Transverse colon (tissue), 4 donors: ENCODE data around the gene INO80E.

Experiments
- CTCF ChIP-seq, 5 experiments: fragments of 200-600 bp in 3 of 5; fragments of 450-650 bp in 2 of 5; sonication (generic) in 3 of 5; IDR thresholded peaks; 1 replicate in 2 of 5; 2 replicates in 3 of 5; pipeline ENCODE4 v1.5.1; 2016 to 2017; ENCODE audit warnings: antibody characterized with exemption in 5 of 5, inconsistent platforms in 3 of 5, mild to moderate bottlenecking in 2 of 5, moderate library complexity in 1 of 5
- EP300 ChIP-seq: sonication (generic); formaldehyde crosslinking; IDR thresholded peaks from one replicate; pipeline ENCODE4 v1.6.1; 2017; ENCODE audit warnings: antibody characterized with exemption, low read depth
- POLR2A ChIP-seq: fragments of 450-650 bp; IDR thresholded peaks from one replicate; pipeline ENCODE4 v1.6.1; 2016; ENCODE audit warnings: antibody characterized with exemption, mild to moderate bottlenecking, moderate library complexity
- POLR2AphosphoS5 ChIP-seq, 3 donors: sonication (generic); formaldehyde crosslinking; IDR thresholded peaks; one replicate each; pipeline ENCODE4 v1.6.1; 2016; ENCODE audit warnings: antibody characterized with exemption in 3 of 3

DNA sequence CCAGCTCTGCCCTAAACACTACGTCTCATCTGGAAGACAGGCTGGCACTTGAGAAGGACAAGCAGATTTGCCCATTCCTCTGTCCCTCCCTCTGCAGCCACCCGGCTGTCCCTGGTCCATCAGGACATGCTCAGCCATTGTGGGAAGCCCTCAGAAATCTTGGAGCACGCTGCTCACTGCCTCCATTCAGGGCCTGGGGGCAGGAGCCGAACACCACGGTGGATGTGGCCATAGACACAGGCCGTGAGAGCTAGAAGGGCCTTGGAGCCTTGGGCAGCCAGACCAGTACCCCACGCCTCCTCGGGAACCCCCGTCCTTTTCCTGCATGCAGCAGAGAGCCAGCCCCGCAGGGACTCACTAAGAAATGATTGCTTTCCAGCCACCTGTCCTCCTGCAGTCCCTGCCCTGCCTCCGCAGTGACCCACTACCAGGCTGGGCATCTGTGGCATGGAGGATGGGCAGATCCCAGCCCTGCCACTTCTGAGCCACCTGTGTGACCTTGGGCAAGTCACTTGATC is 11.4 kb downstream of the INO80E start:
- TF ChIP-seq CTCF (IDR thresholded peaks at IDR 0.05) = no peak
- no peak for TF ChIP-seq POLR2A
- TF ChIP-seq POLR2AphosphoS5 (IDR thresholded peaks at IDR 0.05) = no peak
- no peak for TF ChIP-seq EP300
